Left forelimb (tissue), 1 donor: Measurements from ENCODE around the gene DUSP8.
A peak's percentile ranks its signal among the peaks of the same experiment; 100 is the strongest.
"Not testable (repeated sequence)": the region's sequence is repeated elsewhere in the genome, so short reads cannot be mapped to it uniquely, and the experiment has no call there.

Experiments used
- DNase-seq: peaks from one replicate; pipeline ENCODE4 v3.0.0-alpha.2; 2018; ENCODE audit warnings: low spot score

The DUSP8 gene

GRCh38 chr11:1589191-1589963, 17.3 kb upstream of the DUSP8 start:
- DNase-seq, result not testable (repeated sequence)

- DNase-seq, result no peak
Observed at GRCh38 chr11:1586699-1587098, 14.6 kb upstream of the DUSP8 start.

- DNase-seq, result not testable (repeated sequence)
Observed at GRCh38 chr11:1584661-1585370, 12.7 kb upstream of the DUSP8 start, which contains the start of gene KRTAP5-1. KRTAP5-1 (minus strand) TSS chr11:1585283; CDS start chr11:1585249, 34 bp downstream.

GRCh38 chr11:1582909-1583308, 10.8 kb upstream of the DUSP8 start:
- not testable (repeated sequence) for DNase-seq

- DNase-seq, result no peak
Observed at GRCh38 chr11:1581976-1582375, 9.9 kb upstream of the DUSP8 start.

GRCh38 chr11:1576825-1577224, 4.8 kb upstream of the DUSP8 start:
- DNase-seq, result no peak

- DNase-seq, result not testable (repeated sequence)
Observed at GRCh38 chr11:1575756-1576155, 3.7 kb upstream of the DUSP8 start.

- DNase-seq, result no peak
Observed at GRCh38 chr11:1574933-1575242, 2.8 kb upstream of the DUSP8 start.

- peak; percentile 73 for DNase-seq
Observed at GRCh38 chr11:1574238-1574932, 2.3 kb upstream of the DUSP8 start.

- peak; percentile 65 for DNase-seq
Observed at GRCh38 chr11:1573903-1574237, 1.8 kb upstream of the DUSP8 start.

- peak; percentile 64 for DNase-seq
Observed at GRCh38 chr11:1573077-1573902, 1.2 kb upstream of the DUSP8 start.

GRCh38 chr11:1571760-1572196, 293 bp downstream of the DUSP8 start:
- DNase-seq, result no peak

- DNase-seq, result peak; percentile 69
Observed at GRCh38 chr11:1570896-1571759, 943 bp downstream of the DUSP8 start.

- no peak for DNase-seq
Observed at GRCh38 chr11:1570531-1570895, 1.6 kb downstream of the DUSP8 start.

- DNase-seq, result no peak
Observed at GRCh38 chr11:1570001-1570453, 2.0 kb downstream of the DUSP8 start.

GRCh38 chr11:1569251-1569780, 2.8 kb downstream of the DUSP8 start:
- no peak for DNase-seq

- DNase-seq, result no peak
Observed at GRCh38 chr11:1568441-1568911, 3.6 kb downstream of the DUSP8 start.

- no peak for DNase-seq
Observed at GRCh38 chr11:1567721-1568100, 4.4 kb downstream of the DUSP8 start.

GRCh38 chr11:1567052-1567720, 4.9 kb downstream of the DUSP8 start:
- DNase-seq, result no peak
